IPS-11a (cell line): ENCODE measurements around the gene NDUFAF5.
A peak's percentile ranks its signal among the peaks of the same experiment; 100 is the strongest.

Source experiments
- H3K4me3 ChIP-seq: one replicate; pipeline ENCODE4 v1.5.1; 2013; ENCODE audit warnings: low read depth, low read length, control low read depth

The NDUFAF5 gene

DNA sequence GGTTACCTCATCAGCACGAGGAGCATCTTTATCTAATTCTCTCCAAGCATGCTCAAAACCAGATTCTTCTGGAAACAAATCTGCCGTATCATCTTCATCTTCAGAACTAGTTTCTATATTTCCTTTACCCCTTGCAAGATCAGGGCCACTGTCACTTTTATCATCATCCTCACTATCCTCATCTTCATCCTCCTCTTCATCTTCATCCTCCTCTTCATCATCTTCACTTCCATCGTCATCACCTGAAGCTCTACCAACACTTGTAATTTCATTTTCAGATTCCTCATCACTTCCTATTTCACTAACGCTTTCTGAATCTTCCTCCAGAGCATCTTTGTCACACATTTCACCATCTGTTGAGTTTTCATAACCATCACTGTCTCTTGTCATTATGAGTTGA lies 9.0 kb upstream of the NDUFAF5 start:
- no peak overlapping the region for H3K4me3 ChIP-seq

DNA sequence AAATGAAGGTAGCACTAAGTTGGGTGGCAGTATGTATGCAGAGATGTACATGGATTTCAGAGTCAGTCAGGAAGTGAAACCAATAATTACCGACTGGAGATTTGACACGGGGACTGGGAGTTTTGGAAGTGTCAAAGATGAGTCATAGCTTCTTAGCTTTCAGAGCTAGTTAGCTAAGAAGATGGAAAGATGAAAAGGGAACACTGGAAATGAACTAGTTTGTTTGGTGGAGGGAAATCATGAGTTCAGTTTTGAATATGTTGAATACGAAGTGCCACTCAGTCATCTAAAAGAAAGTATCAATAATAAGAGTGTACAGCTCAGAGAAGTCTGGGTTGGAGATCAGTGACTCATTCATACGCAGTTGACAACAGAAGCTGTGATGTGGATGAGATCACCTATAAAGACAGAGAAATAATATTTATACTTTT lies 7.6 kb upstream of the NDUFAF5 start:
- H3K4me3 ChIP-seq = no peak overlapping the region

DNA sequence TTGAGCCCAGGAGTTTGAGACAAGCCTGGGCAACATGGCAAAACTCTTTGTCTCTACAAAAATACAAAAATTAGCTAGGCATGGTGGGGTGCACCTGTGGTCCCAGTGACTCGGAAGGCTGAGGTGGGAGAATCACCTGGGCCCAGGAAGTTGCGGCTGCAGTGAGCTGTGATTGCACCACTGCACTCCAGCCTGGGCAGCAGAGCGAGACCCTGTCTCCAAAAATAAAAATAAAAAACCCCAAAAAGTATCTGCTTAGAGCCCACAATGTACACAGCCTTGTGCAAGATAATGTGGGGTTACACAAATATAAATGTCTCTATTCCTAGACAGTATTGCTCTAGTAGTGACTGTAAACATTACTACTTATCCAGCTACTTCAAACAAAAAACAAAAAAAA lies 6.0 kb upstream of the NDUFAF5 start:
- H3K4me3 ChIP-seq = no peak overlapping the region

DNA sequence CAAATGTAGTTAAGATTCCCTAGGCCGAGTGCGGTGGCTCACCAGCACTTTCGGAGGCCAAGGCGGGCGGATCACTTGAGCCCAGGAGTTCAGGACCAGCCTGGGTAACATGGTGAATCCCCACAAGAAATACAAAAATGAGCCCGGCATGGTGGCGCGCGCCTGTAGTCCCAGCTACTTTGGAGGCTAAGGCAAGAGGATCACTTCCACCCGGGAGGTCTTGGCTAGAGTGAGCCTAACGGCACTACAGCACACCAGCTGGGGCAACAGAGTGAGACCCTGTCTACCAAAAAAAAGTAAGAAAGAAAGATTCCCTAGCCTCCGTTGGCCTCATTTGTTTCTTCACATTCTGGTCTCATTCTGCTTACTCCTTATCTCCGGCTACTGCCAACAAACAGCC lies 1.3 kb upstream of the NDUFAF5 start:
- peak overlapping the region; percentile 94 for H3K4me3 ChIP-seq

GRCh38 chr20:13784271-13784892 lies 446 bp upstream of the NDUFAF5 start:
- H3K4me3 ChIP-seq = peak overlapping the region; percentile 94

GRCh38 chr20:13786143-13786828 lies 1.5 kb downstream of the NDUFAF5 start:
- peak overlapping the region; percentile 94 for H3K4me3 ChIP-seq

- H3K4me3 ChIP-seq = no peak overlapping the region
Observed at GRCh38 chr20:13788167-13788834, 3.5 kb downstream of the NDUFAF5 start.

DNA sequence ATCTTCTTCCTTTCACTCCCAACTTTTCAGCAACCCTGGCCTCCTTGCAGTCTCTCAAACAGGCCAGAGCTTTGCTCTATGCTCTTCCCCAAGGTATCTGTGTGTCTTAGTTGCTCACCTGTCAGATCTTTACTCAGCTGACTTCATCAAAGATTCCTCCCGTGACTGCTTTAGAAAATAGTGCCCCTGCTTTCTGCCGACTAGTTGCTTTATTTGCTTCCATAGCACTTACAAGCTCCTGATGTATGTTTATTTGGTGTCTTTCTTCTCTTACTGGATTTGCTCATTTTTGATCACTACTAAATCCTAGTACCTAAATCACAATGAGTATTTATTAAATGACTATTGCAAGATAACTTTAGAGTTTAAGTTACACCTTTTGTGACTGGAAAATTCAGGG lies 5.9 kb downstream of the NDUFAF5 start:
- H3K4me3 ChIP-seq = no peak overlapping the region

GRCh38 chr20:13791540-13792459 lies 7.0 kb downstream of the NDUFAF5 start:
- H3K4me3 ChIP-seq = no peak overlapping the region

- H3K4me3 ChIP-seq = no peak overlapping the region
Observed at GRCh38 chr20:13793001-13793400, 8.2 kb downstream of the NDUFAF5 start.

GRCh38 chr20:13794667-13795066 lies 9.8 kb downstream of the NDUFAF5 start:
- no peak overlapping the region for H3K4me3 ChIP-seq

- no peak overlapping the region for H3K4me3 ChIP-seq
Observed at GRCh38 chr20:13799040-13799439, 14.2 kb downstream of the NDUFAF5 start.

- H3K4me3 ChIP-seq = no peak overlapping the region
Observed at GRCh38 chr20:13799974-13800373, 15.1 kb downstream of the NDUFAF5 start.

GRCh38 chr20:13800728-13801134 lies 15.9 kb downstream of the NDUFAF5 start:
- no peak overlapping the region for H3K4me3 ChIP-seq

- H3K4me3 ChIP-seq = no peak overlapping the region
Observed at GRCh38 chr20:13809373-13809772, 24.5 kb downstream of the NDUFAF5 start.

- H3K4me3 ChIP-seq = no peak overlapping the region
Observed at GRCh38 chr20:13809855-13810254, 25.0 kb downstream of the NDUFAF5 start.

DNA sequence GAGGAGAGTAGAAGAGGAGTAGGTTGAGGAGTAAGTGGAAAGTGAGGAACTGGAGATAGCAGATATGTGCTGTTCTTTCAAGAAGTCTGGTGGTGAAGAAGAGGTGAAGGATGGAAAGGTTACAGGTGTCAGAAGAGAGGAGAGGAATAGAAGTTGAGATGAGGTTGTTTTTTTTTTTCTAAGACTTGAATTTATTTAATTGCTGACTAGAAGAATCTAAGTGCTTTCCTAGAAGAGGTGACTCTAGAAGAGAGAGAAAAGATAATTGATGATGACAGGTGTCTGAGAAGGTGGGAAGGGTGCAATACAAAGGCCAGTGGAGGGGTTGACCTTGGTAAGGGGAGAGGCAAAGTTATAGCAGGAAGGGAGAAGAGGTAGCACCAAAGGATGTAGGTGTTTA lies 25.6 kb downstream of the NDUFAF5 start:
- no peak overlapping the region for H3K4me3 ChIP-seq

GRCh38 chr20:13813910-13814309 lies 29.1 kb downstream of the NDUFAF5 start:
- no peak overlapping the region for H3K4me3 ChIP-seq

DNA sequence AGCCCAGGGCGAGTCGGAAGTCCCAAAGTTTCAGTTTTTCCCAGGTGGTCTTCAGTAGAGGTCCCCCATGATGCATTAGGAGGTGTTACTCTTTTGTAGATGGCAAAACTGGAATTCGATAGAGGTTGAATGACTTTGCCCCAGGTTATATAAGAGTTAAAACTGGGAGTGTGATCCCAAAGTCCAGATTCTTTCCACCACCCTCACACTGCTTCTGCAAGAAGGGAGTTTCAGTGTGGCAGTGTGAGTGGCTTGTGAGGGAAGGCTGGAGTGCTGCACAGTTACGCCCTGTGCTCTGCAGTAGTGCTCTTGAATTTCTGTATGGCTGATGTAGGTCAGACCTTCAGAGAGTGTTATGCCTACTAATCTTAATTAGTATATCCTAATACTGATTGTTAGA lies 29.8 kb downstream of the NDUFAF5 start:
- H3K4me3 ChIP-seq = no peak overlapping the region

- H3K4me3 ChIP-seq = no peak overlapping the region
Observed at GRCh38 chr20:13816757-13817156, 31.9 kb downstream of the NDUFAF5 start.

- no peak overlapping the region for H3K4me3 ChIP-seq
Observed at GRCh38 chr20:13817342-13817741, 32.5 kb downstream of the NDUFAF5 start.
